ENCODE measurements around the gene SRPK3.

The SRPK3 gene

DNA sequence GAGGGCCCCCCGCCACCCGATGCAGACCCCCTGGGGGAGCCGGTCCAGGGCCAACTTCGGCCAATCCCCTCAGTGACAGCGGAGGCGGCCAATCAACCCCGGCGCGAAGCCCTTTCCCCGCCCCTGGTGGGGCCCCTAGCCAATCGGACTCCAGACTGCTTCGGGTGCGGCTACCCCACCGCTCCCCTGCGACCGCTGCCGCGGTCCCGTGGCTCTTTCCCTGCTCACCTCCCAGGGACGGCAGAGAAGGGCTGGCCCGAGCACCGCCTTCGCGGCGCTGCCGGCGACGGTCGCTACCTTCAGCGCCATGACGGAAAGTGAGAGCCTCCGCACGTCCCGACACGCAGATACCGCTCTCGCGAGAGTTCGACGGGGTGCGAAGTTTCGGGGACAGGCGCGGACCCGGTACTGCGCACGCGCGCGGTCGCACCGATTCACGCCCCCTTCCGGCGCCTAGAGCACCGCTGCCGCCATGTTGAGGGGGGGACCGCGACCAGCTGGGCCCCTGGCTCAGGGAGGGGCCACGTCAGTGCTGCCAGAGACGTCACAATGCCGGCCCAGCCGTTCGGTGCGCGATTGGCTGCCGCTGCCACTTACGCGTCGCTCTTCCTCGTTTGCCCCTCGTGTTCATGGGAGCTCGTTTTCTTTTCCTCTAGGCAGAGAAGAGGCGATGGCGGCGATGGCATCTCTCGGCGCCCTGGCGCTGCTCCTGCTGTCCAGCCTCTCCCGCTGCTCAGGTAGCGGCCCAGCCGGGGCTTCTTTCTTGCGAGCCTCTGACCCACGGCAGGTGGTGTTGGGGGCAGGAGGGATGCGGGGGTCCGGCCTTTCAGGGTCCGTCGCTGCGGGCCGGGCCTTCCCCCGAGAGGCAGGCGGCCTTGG, 13.4 kb downstream of the SRPK3 start, which contains the start of the genes IDH3G and SSR4:
TSS of gene IDH3G (minus strand) at position 358 of the 879 bp plus-strand sequence. CDS start at position 309, 49 bp downstream.
TSS of gene SSR4 (plus strand) at position 651 of the 879 bp plus-strand sequence. CDS start at position 671, 20 bp downstream.
- peak; percentile 89 to 90 for DNase-seq (ENCODE audit: low read depth in 1 of 2, low spot score in 1 of 2)
- Histone ChIP-seq H3K27ac (replicated peaks) (peak within 1 kb of the TSS; percentile 97), H3K27me3 (ENCODE audit: insufficient read depth, poor library complexity, severe bottlenecking) (no peaks in the 10 kb centered on the region), H3K4me3 (replicated peaks; ENCODE audit: insufficient read depth, low read length) (peak within 1 kb of the TSS; percentile 76)
- TF ChIP-seq POLR2AphosphoS5 (IDR thresholded peaks at IDR 0.05; ENCODE audit: low read depth), result peak; percentile 62
- no peak for TF ChIP-seq GABPA (IDR thresholded peaks at IDR 0.05; ENCODE audit: low read depth)

DNA sequence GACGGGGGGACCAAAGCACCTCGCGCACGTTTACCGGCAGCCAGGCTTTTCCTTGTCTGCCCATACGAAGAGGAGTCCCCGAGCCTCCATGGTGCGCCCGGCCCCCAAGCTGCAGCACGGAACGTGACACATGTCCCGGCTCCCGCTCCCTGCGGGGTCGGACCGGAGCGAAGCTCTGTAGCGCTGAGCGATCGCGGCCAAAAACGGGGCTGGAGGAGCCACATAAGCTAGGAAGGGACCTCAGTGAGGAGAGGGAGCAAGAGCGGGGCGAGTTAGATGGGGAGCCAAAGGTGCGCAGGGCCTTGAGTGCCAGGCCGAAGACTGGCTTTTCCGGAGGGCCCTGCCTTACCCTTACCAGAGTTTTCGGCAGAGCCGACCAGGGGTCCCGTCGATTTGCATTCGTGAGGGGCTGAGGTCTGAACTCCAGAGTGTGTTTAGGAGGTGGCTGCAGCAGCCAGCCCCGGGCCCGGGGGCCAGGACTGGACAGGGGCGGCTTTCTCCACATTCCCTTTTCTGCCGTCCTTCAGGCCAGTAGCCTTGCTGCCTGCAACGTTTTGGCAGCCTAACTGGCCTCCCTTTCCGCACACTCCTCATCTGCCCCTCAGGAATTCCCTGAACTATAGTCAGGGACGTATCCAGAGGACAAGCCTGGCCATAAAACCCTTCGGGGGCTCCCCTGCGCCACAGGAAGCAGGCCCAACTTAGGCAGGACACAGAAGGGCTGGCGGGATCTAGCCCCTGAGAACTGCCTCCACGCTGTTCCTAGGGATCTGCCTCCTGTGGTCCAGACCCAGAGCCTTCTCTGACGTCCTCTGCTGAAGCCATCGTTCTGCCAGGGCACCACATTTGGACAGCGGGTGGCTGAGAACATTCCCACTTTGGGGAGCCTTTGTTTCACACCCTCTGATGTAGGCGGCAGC, 14.3 kb downstream of the SRPK3 start:
- H3K27ac ChIP-seq (replicated peaks), result peak overlapping the region; percentile 97
- H3K4me3 ChIP-seq (replicated peaks; ENCODE audit: insufficient read depth, low read length), result peak overlapping the region; percentile 76
- TF ChIP-seq, protein P1, sequence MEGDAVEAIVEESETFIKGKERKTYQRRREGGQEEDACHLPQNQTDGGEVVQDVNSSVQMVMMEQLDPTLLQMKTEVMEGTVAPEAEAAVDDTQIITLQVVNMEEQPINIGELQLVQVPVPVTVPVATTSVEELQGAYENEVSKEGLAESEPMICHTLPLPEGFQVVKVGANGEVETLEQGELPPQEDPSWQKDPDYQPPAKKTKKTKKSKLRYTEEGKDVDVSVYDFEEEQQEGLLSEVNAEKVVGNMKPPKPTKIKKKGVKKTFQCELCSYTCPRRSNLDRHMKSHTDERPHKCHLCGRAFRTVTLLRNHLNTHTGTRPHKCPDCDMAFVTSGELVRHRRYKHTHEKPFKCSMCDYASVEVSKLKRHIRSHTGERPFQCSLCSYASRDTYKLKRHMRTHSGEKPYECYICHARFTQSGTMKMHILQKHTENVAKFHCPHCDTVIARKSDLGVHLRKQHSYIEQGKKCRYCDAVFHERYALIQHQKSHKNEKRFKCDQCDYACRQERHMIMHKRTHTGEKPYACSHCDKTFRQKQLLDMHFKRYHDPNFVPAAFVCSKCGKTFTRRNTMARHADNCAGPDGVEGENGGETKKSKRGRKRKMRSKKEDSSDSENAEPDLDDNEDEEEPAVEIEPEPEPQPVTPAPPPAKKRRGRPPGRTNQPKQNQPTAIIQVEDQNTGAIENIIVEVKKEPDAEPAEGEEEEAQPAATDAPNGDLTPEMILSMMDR (IDR thresholded peaks at IDR 0.05; ENCODE audit: insufficient read depth, low read length), result no peak
- TF ChIP-seq, protein P2, sequence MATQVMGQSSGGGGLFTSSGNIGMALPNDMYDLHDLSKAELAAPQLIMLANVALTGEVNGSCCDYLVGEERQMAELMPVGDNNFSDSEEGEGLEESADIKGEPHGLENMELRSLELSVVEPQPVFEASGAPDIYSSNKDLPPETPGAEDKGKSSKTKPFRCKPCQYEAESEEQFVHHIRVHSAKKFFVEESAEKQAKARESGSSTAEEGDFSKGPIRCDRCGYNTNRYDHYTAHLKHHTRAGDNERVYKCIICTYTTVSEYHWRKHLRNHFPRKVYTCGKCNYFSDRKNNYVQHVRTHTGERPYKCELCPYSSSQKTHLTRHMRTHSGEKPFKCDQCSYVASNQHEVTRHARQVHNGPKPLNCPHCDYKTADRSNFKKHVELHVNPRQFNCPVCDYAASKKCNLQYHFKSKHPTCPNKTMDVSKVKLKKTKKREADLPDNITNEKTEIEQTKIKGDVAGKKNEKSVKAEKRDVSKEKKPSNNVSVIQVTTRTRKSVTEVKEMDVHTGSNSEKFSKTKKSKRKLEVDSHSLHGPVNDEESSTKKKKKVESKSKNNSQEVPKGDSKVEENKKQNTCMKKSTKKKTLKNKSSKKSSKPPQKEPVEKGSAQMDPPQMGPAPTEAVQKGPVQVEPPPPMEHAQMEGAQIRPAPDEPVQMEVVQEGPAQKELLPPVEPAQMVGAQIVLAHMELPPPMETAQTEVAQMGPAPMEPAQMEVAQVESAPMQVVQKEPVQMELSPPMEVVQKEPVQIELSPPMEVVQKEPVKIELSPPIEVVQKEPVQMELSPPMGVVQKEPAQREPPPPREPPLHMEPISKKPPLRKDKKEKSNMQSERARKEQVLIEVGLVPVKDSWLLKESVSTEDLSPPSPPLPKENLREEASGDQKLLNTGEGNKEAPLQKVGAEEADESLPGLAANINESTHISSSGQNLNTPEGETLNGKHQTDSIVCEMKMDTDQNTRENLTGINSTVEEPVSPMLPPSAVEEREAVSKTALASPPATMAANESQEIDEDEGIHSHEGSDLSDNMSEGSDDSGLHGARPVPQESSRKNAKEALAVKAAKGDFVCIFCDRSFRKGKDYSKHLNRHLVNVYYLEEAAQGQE (IDR thresholded peaks at IDR 0.05; ENCODE audit: insufficient replicate concordance, low read depth), result no peak
- TF ChIP-seq SPI1 (IDR thresholded peaks at IDR 0.05; ENCODE audit: borderline replicate concordance, low read depth) (no peak), GABPA (IDR thresholded peaks at IDR 0.05; ENCODE audit: low read depth) (no peak), POLR2AphosphoS5 (IDR thresholded peaks at IDR 0.05; ENCODE audit: low read depth) (no peak)
- no peaks in the 10 kb centered on the region for H3K27me3 ChIP-seq (ENCODE audit: insufficient read depth, poor library complexity, severe bottlenecking)
- DNase-seq (ENCODE audit: low read depth in 1 of 2, low spot score in 1 of 2), result no peak

DNA sequence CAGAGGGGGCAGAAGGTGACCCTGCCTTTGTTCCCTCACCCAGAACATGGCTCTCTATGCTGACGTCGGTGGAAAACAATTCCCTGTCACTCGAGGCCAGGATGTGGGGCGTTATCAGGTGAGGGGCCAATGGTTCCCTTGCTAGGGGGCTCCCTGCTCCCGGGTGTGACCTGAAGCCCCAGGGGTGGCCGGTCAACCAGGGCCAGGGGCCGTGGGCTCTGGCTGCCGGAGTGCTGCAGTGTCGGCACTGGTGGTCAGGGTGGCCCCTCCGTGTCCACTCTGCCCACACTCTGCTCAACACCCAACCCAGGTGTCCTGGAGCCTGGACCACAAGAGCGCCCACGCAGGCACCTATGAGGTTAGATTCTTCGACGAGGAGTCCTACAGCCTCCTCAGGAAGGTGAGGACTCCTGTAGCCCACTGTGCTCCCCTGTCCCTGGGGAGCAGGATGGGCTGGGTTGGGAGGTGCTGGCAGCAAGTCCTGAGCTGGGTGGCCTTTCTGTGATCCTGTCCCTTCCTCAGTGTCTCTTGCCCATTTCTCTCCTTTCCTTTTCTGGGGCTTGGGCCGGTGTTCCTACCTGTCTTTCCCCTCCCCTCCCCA, 16.7 kb downstream of the SRPK3 start:
- DNase-seq (ENCODE audit: low read depth in 1 of 2, low spot score in 1 of 2), result no peak
- TF ChIP-seq POLR2AphosphoS5 (IDR thresholded peaks at IDR 0.05; ENCODE audit: low read depth) (no peak), GABPA (IDR thresholded peaks at IDR 0.05; ENCODE audit: low read depth) (no peak), SPI1 (IDR thresholded peaks at IDR 0.05; ENCODE audit: borderline replicate concordance, low read depth) (no peak)
- TF ChIP-seq, protein P2 (IDR thresholded peaks at IDR 0.05; ENCODE audit: insufficient replicate concordance, low read depth), result no peak
- TF ChIP-seq, protein P1 (IDR thresholded peaks at IDR 0.05; ENCODE audit: insufficient read depth, low read length), result no peak
- H3K27ac ChIP-seq (replicated peaks), result no peak overlapping the region
- H3K4me3 ChIP-seq (replicated peaks; ENCODE audit: insufficient read depth, low read length), result no peak overlapping the region
- H3K27me3 ChIP-seq (ENCODE audit: insufficient read depth, poor library complexity, severe bottlenecking), result no peaks in the 10 kb centered on the region
